Upper lobe of left lung (tissue), 6 donors: ENCODE results near the gene BRI3. TPM values are rescaled to one million over a fixed set of nuclear protein-coding genes. Genes with fewer than 3 reads are reported as not detected.

Experiments
- ATAC-seq, 2 donors: fragments of 200-7000 bp; cut with Tn5 transposase; one replicate each; pipeline ENCODE4 v1.9.1; 2022; ENCODE audit warnings: mild to moderate bottlenecking in 2 of 2, moderate library complexity in 2 of 2; ENCODE audit not compliant: low FRiP score in 2 of 2
- DNase-seq, 2 donors: peaks; one replicate each; pipeline ENCODE4 v3.0.0-alpha.2; 2019 to 2020
- H3K27ac ChIP-seq, 4 donors: fragments of 200-600 bp; sonication (generic); one replicate each; pipeline ENCODE4 v1.5.1; 2016 to 2019
- H3K27me3 ChIP-seq, 4 donors: fragments of 200-600 bp; sonication (generic); one replicate each; pipeline ENCODE4 v1.5.1; 2017 to 2019
- H3K36me3 ChIP-seq, 4 donors: fragments of 200-600 bp; sonication (generic); one replicate each; pipeline ENCODE4 v1.5.1; 2016 to 2019
- H3K4me1 ChIP-seq, 4 donors: fragments of 200-600 bp; sonication (generic); one replicate each; pipeline ENCODE4 v1.5.1; 2018 to 2019
- H3K4me3 ChIP-seq, 4 donors: fragments of 200-600 bp; sonication (generic); one replicate each; pipeline ENCODE4 v1.5.1; 2017 to 2019; ENCODE audit warnings: mild to moderate bottlenecking in 2 of 4, moderate library complexity in 1 of 4
- H3K9me3 ChIP-seq, 4 donors: fragments of 200-600 bp; sonication (generic); one replicate each; pipeline ENCODE4 v1.5.1; 2018 to 2019
- CTCF ChIP-seq, 6 experiments: fragments of 450-650 bp in 4 of 6; fragments of 200-600 bp in 2 of 6; sonication (generic) in 2 of 6; IDR thresholded peaks; one replicate each; pipeline ENCODE4 v1.5.1; 2016 to 2019; ENCODE audit warnings: antibody characterized with exemption in 6 of 6
- EP300 ChIP-seq, 4 donors: sonication (generic); formaldehyde crosslinking; IDR thresholded peaks; one replicate each; pipeline ENCODE4 v1.5.1; 2017; ENCODE audit warnings: antibody characterized with exemption in 4 of 4, control low read depth in 2 of 4
- POLR2A ChIP-seq, 4 donors: fragments of 450-650 bp; IDR thresholded peaks; one replicate each; pipeline ENCODE4 v1.5.1; 2016 to 2017; ENCODE audit warnings: antibody characterized with exemption in 4 of 4, mild to moderate bottlenecking in 2 of 4
- POLR2AphosphoS5 ChIP-seq, 2 donors: sonication (generic); formaldehyde crosslinking; IDR thresholded peaks; one replicate each; pipeline ENCODE4 v1.5.1; 2017; ENCODE audit warnings: antibody characterized with exemption in 2 of 2
- WGBS, 2 donors: methylation state at CpG; one replicate each; pipeline ENCODE4 v1.1.5; 2017 to 2018; 5-methylcytosine and 5-hydroxymethylcytosine counted together
- total RNA-seq, 6 donors: library from RNA; depleted of rRNA in 4 of 6; stranded (reverse); fragments of >200 nt in 4 of 6; gene quantifications; one replicate each; pipeline versions ENCODE4 v1.1.0 to v1.2.1, GENCODE V29; 2016 to 2021
- donor health status: DM: no; HTN: no; CAD: no; lungs with moderate emphysema.
- donor health status: DM: no; HTN: yes; CAD: no; lungs with severe emphysema.

The BRI3 gene
- total RNA-seq, result 100 to 1,000 TPM; 113 to 703 (median 143) TPM

GRCh38 chr7:98280791-98281756 lies at the start of gene BRI3:
TSS of gene BRI3 (plus strand) at chr7:98281686. CDS start at chr7:98281796, 110 bp downstream.
- peak within 1 kb of the TSS; percentile 89 to 98 (median 92) for H3K4me3 ChIP-seq
- WGBS, 2 donors, result 0 to 2% methylated on average over 12 to 25 of the region's 92 CpGs
- TF ChIP-seq CTCF (IDR thresholded peaks at IDR 0.05) (peak in 2 of 6 experiments; percentile 7 to 11), POLR2AphosphoS5 (IDR thresholded peaks at IDR 0.05) (peak; percentile 82 to 95), POLR2A (IDR thresholded peaks at IDR 0.05) (peak in 3 of 4 donors; percentile 85 to 96 (median 87)), EP300 (IDR thresholded peaks at IDR 0.05) (no peak)
- peaks cover 0 to 9% (median 3%) of the 10 kb centered on the region in 4 donors for H3K36me3 ChIP-seq
- ATAC-seq (peak; percentile 83 to 86), DNase-seq (peak; percentile 91 to 99)
- no peaks in the 10 kb centered on the region for H3K27me3 ChIP-seq
- no peaks in the 10 kb centered on the region for H3K9me3 ChIP-seq
- peaks cover 33 to 63% (median 53%) of the 10 kb centered on the region in 4 donors for H3K4me1 ChIP-seq
- H3K27ac ChIP-seq, result peak within 1 kb of the TSS; percentile 98 to 100 (median 99)

- H3K27ac ChIP-seq, result no peak overlapping the region
- H3K36me3 ChIP-seq, result peaks cover 3 to 86% (median 61%) of the 10 kb centered on the region in 4 donors
- H3K4me1 ChIP-seq, result no peaks in the 10 kb centered on the region
- 93% methylated on average over 5 to 8 of the region's 8 CpGs for WGBS, 2 donors
- ATAC-seq, result no peak
- H3K9me3 ChIP-seq, result no peaks in the 10 kb centered on the region
- peak in 1 of 2 donors; percentile 42 for DNase-seq
- H3K4me3 ChIP-seq, result no peak overlapping the region
- TF ChIP-seq POLR2AphosphoS5 (IDR thresholded peaks at IDR 0.05), result no peak
- TF ChIP-seq CTCF (IDR thresholded peaks at IDR 0.05), result no peak
- no peak for TF ChIP-seq EP300 (IDR thresholded peaks at IDR 0.05)
- no peak for TF ChIP-seq POLR2A (IDR thresholded peaks at IDR 0.05)
- no peaks in the 10 kb centered on the region for H3K27me3 ChIP-seq
Measured at GRCh38 chr7:98232263-98232585, 49.3 kb upstream of the BRI3 start.

GRCh38 chr7:98232799-98233198 lies 48.7 kb upstream of the BRI3 start:
- Histone ChIP-seq H3K27ac (no peak overlapping the region), H3K4me1 (no peaks in the 10 kb centered on the region), H3K36me3 (peaks cover 2 to 86% (median 60%) of the 10 kb centered on the region in 4 donors), H3K4me3 (no peak overlapping the region), H3K9me3 (no peaks in the 10 kb centered on the region), H3K27me3 (no peaks in the 10 kb centered on the region)
- no peak for TF ChIP-seq EP300 (IDR thresholded peaks at IDR 0.05)
- no peak for TF ChIP-seq POLR2AphosphoS5 (IDR thresholded peaks at IDR 0.05)
- TF ChIP-seq POLR2A (IDR thresholded peaks at IDR 0.05), result no peak
- no peak for TF ChIP-seq CTCF (IDR thresholded peaks at IDR 0.05)
- no peak for ATAC-seq
- 98 to 99% methylated on average over 12 to 16 of the region's 16 CpGs for WGBS, 2 donors
- DNase-seq, result peak in 1 of 2 donors; percentile 55

- H3K4me3 ChIP-seq, result no peak overlapping the region
- no peaks in the 10 kb centered on the region for H3K4me1 ChIP-seq
- no peak overlapping the region for H3K27ac ChIP-seq
- DNase-seq (peak in 1 of 2 donors; percentile 76), ATAC-seq (no peak)
- H3K27me3 ChIP-seq, result no peaks in the 10 kb centered on the region
- peaks cover 0 to 86% (median 61%) of the 10 kb centered on the region in 4 donors for H3K36me3 ChIP-seq
- TF ChIP-seq POLR2A (IDR thresholded peaks at IDR 0.05), result no peak
- TF ChIP-seq EP300 (IDR thresholded peaks at IDR 0.05), result no peak
- no peak for TF ChIP-seq POLR2AphosphoS5 (IDR thresholded peaks at IDR 0.05)
- no peak for TF ChIP-seq CTCF (IDR thresholded peaks at IDR 0.05)
- 93 to 95% methylated on average over 3 to 32 of the region's 32 CpGs for WGBS, 2 donors
- no peaks in the 10 kb centered on the region for H3K9me3 ChIP-seq
Measured at GRCh38 chr7:98233219-98234070, 48.0 kb upstream of the BRI3 start.
